ENCODE results near the gene CYB561D2. TPM values are rescaled to one million over a fixed set of nuclear protein-coding genes. Genes with fewer than 3 reads are reported as not detected.

Gene CYB561D2
- total RNA-seq, 3 donors from 2014 or later, result 31.8 to 35.3 (median 33.1) TPM

- H3K36me3 Mint-ChIP-seq (ENCODE audit: insufficient read depth), result peaks cover 16% of the 10 kb centered on the region
- no peak for DNase-seq
- no peak for ATAC-seq
- no peaks in the 10 kb centered on the region for H3K27me3 Mint-ChIP-seq (ENCODE audit: low read depth)
- H3K4me3 Mint-ChIP-seq, result peak overlapping the region; percentile 96
- H3K9me3 Mint-ChIP-seq, result no peaks in the 10 kb centered on the region
- peaks cover 39% of the 10 kb centered on the region for H3K4me1 Mint-ChIP-seq (ENCODE audit: low read depth)
These were observed 6.8 kb downstream of the CYB561D2 start for GRCh38 chr3:50357481-50357880.

- H3K4me3 Mint-ChIP-seq, result peak overlapping the region; percentile 96
- H3K36me3 Mint-ChIP-seq (ENCODE audit: insufficient read depth), result peaks cover 16% of the 10 kb centered on the region
- DNase-seq (no peak), ATAC-seq (no peak)
- peaks cover 37% of the 10 kb centered on the region for H3K4me1 Mint-ChIP-seq (ENCODE audit: low read depth)
- no peaks in the 10 kb centered on the region for H3K27me3 Mint-ChIP-seq (ENCODE audit: low read depth)
- no peaks in the 10 kb centered on the region for H3K9me3 Mint-ChIP-seq
These were observed 7.8 kb downstream of the CYB561D2 start for GRCh38 chr3:50358355-50358910.

GRCh38 chr3:50358911-50359759 lies 8.5 kb downstream of the CYB561D2 start, which contains the start of gene TMEM115:
Gene TMEM115 (minus strand): TSS chr3:50359521. CDS start chr3:50359063, 458 bp downstream.
- peak within 1 kb of the TSS; percentile 96 for H3K4me3 Mint-ChIP-seq
- H3K9me3 Mint-ChIP-seq, result no peaks in the 10 kb centered on the region
- DNase-seq, result peak; percentile 90
- no peaks in the 10 kb centered on the region for H3K27me3 Mint-ChIP-seq (ENCODE audit: low read depth)
- peak; percentile 100 for ATAC-seq
- H3K4me1 Mint-ChIP-seq (ENCODE audit: low read depth), result peaks cover 37% of the 10 kb centered on the region
- H3K36me3 Mint-ChIP-seq (ENCODE audit: insufficient read depth), result peaks cover 12% of the 10 kb centered on the region

- H3K4me3 Mint-ChIP-seq, result peak overlapping the region; percentile 96
- ATAC-seq, result peak; percentile 8 to 16
These were observed 9.1 kb downstream of the CYB561D2 start for GRCh38 chr3:50359760-50360110.

GRCh38 chr3:50364573-50365079 lies 14.0 kb downstream of the CYB561D2 start:
- H3K9me3 Mint-ChIP-seq, result no peaks in the 10 kb centered on the region
- no peaks in the 10 kb centered on the region for H3K36me3 Mint-ChIP-seq (ENCODE audit: insufficient read depth)
- DNase-seq (no peak), ATAC-seq (peak; percentile 31 to 37)
- H3K4me1 Mint-ChIP-seq (ENCODE audit: low read depth), result peaks cover 22% of the 10 kb centered on the region
- H3K4me3 Mint-ChIP-seq, result peak overlapping the region; percentile 82
- H3K27me3 Mint-ChIP-seq (ENCODE audit: low read depth), result no peaks in the 10 kb centered on the region

More at GRCh38 chr3:50359760-50360110, 9.1 kb downstream of the CYB561D2 start:
- H3K36me3 Mint-ChIP-seq (ENCODE audit: insufficient read depth), result peaks cover 8% of the 10 kb centered on the region
- DNase-seq, result no peak
- H3K9me3 Mint-ChIP-seq, result no peaks in the 10 kb centered on the region
- no peaks in the 10 kb centered on the region for H3K27me3 Mint-ChIP-seq (ENCODE audit: low read depth)
- H3K4me1 Mint-ChIP-seq (ENCODE audit: low read depth), result peaks cover 37% of the 10 kb centered on the region

- no peaks in the 10 kb centered on the region for H3K36me3 Mint-ChIP-seq (ENCODE audit: insufficient read depth)
- peak; percentile 97 to 98 for ATAC-seq
- no peaks in the 10 kb centered on the region for H3K9me3 Mint-ChIP-seq
- H3K4me1 Mint-ChIP-seq (ENCODE audit: low read depth), result peaks cover 17% of the 10 kb centered on the region
- H3K27me3 Mint-ChIP-seq (ENCODE audit: low read depth), result no peaks in the 10 kb centered on the region
- peak overlapping the region; percentile 82 for H3K4me3 Mint-ChIP-seq
- peak; percentile 93 for DNase-seq
These were observed 14.6 kb downstream of the CYB561D2 start for GRCh38 chr3:50365080-50365841.

- Mint-ChIP-seq H3K36me3 (ENCODE audit: insufficient read depth) (no peaks in the 10 kb centered on the region), H3K27me3 (ENCODE audit: low read depth) (no peaks in the 10 kb centered on the region), H3K4me1 (ENCODE audit: low read depth) (peaks cover 17% of the 10 kb centered on the region), H3K9me3 (no peaks in the 10 kb centered on the region), H3K4me3 (peak overlapping the region; percentile 82)
- ATAC-seq (no peak), DNase-seq (no peak)
These were observed 15.2 kb downstream of the CYB561D2 start for GRCh38 chr3:50365842-50366220.

GRCh38 chr3:50369012-50369670 lies 18.5 kb downstream of the CYB561D2 start:
- ATAC-seq, result no peak
- no peak overlapping the region for H3K4me3 Mint-ChIP-seq

GRCh38 chr3:50370594-50370993 lies 19.9 kb downstream of the CYB561D2 start:
- ATAC-seq (no peak), DNase-seq (no peak)
- H3K36me3 Mint-ChIP-seq (ENCODE audit: insufficient read depth), result no peaks in the 10 kb centered on the region
- no peaks in the 10 kb centered on the region for H3K9me3 Mint-ChIP-seq
- H3K4me3 Mint-ChIP-seq, result no peak overlapping the region
- peaks cover 17% of the 10 kb centered on the region for H3K4me1 Mint-ChIP-seq (ENCODE audit: low read depth)
- H3K27me3 Mint-ChIP-seq (ENCODE audit: low read depth), result no peaks in the 10 kb centered on the region

More at GRCh38 chr3:50369012-50369670, 18.5 kb downstream of the CYB561D2 start:
- Mint-ChIP-seq H3K36me3 (ENCODE audit: insufficient read depth) (no peaks in the 10 kb centered on the region), H3K9me3 (no peaks in the 10 kb centered on the region), H3K4me1 (ENCODE audit: low read depth) (peaks cover 21% of the 10 kb centered on the region), H3K27me3 (ENCODE audit: low read depth) (no peaks in the 10 kb centered on the region)
- no peak for DNase-seq

GRCh38 chr3:50371133-50371685 lies 20.5 kb downstream of the CYB561D2 start:
- no peak for ATAC-seq
- DNase-seq, result no peak
- H3K9me3 Mint-ChIP-seq, result no peaks in the 10 kb centered on the region
- H3K36me3 Mint-ChIP-seq (ENCODE audit: insufficient read depth), result no peaks in the 10 kb centered on the region
- H3K4me3 Mint-ChIP-seq, result no peak overlapping the region
- no peaks in the 10 kb centered on the region for H3K27me3 Mint-ChIP-seq (ENCODE audit: low read depth)
- H3K4me1 Mint-ChIP-seq (ENCODE audit: low read depth), result peaks cover 11% of the 10 kb centered on the region

- no peaks in the 10 kb centered on the region for H3K27me3 Mint-ChIP-seq (ENCODE audit: low read depth)
- H3K36me3 Mint-ChIP-seq (ENCODE audit: insufficient read depth), result no peaks in the 10 kb centered on the region
- H3K9me3 Mint-ChIP-seq, result no peaks in the 10 kb centered on the region
- ATAC-seq (no peak), DNase-seq (no peak)
- H3K4me3 Mint-ChIP-seq, result no peak overlapping the region
- H3K4me1 Mint-ChIP-seq (ENCODE audit: low read depth), result peaks cover 6% of the 10 kb centered on the region
These were observed 21.7 kb downstream of the CYB561D2 start for GRCh38 chr3:50372349-50372748.

GRCh38 chr3:50373146-50374051 lies 22.7 kb downstream of the CYB561D2 start:
- ATAC-seq (no peak), DNase-seq (no peak)
- no peaks in the 10 kb centered on the region for H3K36me3 Mint-ChIP-seq (ENCODE audit: insufficient read depth)
- no peak overlapping the region for H3K4me3 Mint-ChIP-seq
- H3K9me3 Mint-ChIP-seq, result no peaks in the 10 kb centered on the region
- H3K27me3 Mint-ChIP-seq (ENCODE audit: low read depth), result no peaks in the 10 kb centered on the region
- H3K4me1 Mint-ChIP-seq (ENCODE audit: low read depth), result peaks cover 4% of the 10 kb centered on the region

All from activated T-cell treated with anti-CD3 and anti-CD28 coated beads, Interleukin-2, amount 50 U/mL, for 4 hours (primary cell).